ENCODE measurements around the gene PHRF1. TPM values are rescaled to one million over a fixed set of nuclear protein-coding genes. Genes with fewer than 3 reads are reported as not detected.

The PHRF1 gene
- total and polyA plus RNA-seq, 7 experiments from 2014 or later, result 6.2 to 55.2 (median 47.5) TPM

GRCh38 chr11:606245-606644 lies 30.0 kb downstream of the PHRF1 start:
- intact Hi-C loops (cut with micrococcal nuclease), result no loop called here
- Histone ChIP-seq H3K4me1 (ENCODE audit: control insufficient read depth in 2 of 2, insufficient read depth in 2 of 2, low read length in 2 of 2) (no peaks in the 10 kb centered on the region), H3K36me3 (ENCODE audit: control insufficient read depth in 2 of 3, insufficient read depth in 3 of 3, low read length in 3 of 3) (peaks cover 0 to 98% (median 32%) of the 10 kb centered on the region in 3 experiments), H3K27me3 (ENCODE audit: control insufficient read depth in 2 of 2, insufficient read depth in 2 of 2, low read length in 2 of 2) (no peaks in the 10 kb centered on the region), H3K9me3 (ENCODE audit: control insufficient read depth in 2 of 3, low read length in 3 of 3) (no peaks in the 10 kb centered on the region), H3K4me3 (ENCODE audit: low read length) (no peak overlapping the region), H3K27ac (ENCODE audit: low read depth, low read length) (no peak overlapping the region)
- Mint-ChIP-seq H3K4me3 (no peak overlapping the region), H3K9me3 (no peaks in the 10 kb centered on the region), H3K27ac (no peak overlapping the region), H3K27me3 (no peaks in the 10 kb centered on the region), H3K4me1 (peaks cover 0 to 2% (median 0%) of the 10 kb centered on the region in 7 donors), H3K36me3 (peaks cover 3 to 30% (median 5%) of the 10 kb centered on the region in 5 donors)
- DNase-seq (no peak), ATAC-seq (no peak)
- POLR2A ChIA-PET, result no interaction called here
- CTCF ChIA-PET, result no interaction called here

- H3K27me3 ChIP-seq (ENCODE audit: control insufficient read depth in 2 of 2, insufficient read depth in 2 of 2, low read length in 2 of 2), result no peaks in the 10 kb centered on the region
- no peaks in the 10 kb centered on the region for H3K27me3 Mint-ChIP-seq
- peaks cover 0 to 5% (median 2%) of the 10 kb centered on the region in 7 donors for H3K4me1 Mint-ChIP-seq
- POLR2A ChIA-PET, result no interaction called here
- H3K36me3 ChIP-seq (ENCODE audit: control insufficient read depth in 2 of 3, insufficient read depth in 3 of 3, low read length in 3 of 3), result peaks cover 0 to 98% (median 35%) of the 10 kb centered on the region in 3 experiments
- intact Hi-C loops (cut with micrococcal nuclease), result no loop called here
- CTCF ChIA-PET, result no interaction called here
- peaks cover 0 to 22% (median 5%) of the 10 kb centered on the region in 5 donors for H3K36me3 Mint-ChIP-seq
- peak overlapping the region in 1 of 9 donors; percentile 42 for H3K27ac Mint-ChIP-seq
- H3K4me3 Mint-ChIP-seq, result no peak overlapping the region
- ATAC-seq (no peak), DNase-seq (no peak)
- no peaks in the 10 kb centered on the region for H3K9me3 ChIP-seq (ENCODE audit: control insufficient read depth in 2 of 3, low read length in 3 of 3)
- no peaks in the 10 kb centered on the region for H3K9me3 Mint-ChIP-seq
- H3K4me1 ChIP-seq (ENCODE audit: control insufficient read depth in 2 of 2, insufficient read depth in 2 of 2, low read length in 2 of 2), result no peaks in the 10 kb centered on the region
- no peak overlapping the region for H3K27ac ChIP-seq (ENCODE audit: low read depth, low read length)
- no peak overlapping the region for H3K4me3 ChIP-seq (ENCODE audit: low read length)
Measured at GRCh38 chr11:607020-607780, 30.9 kb downstream of the PHRF1 start.

- no peak for ATAC-seq
- Histone ChIP-seq H3K36me3 (ENCODE audit: control insufficient read depth in 2 of 3, insufficient read depth in 3 of 3, low read length in 3 of 3) (peaks cover 0 to 98% (median 39%) of the 10 kb centered on the region in 3 experiments), H3K27me3 (ENCODE audit: control insufficient read depth in 2 of 2, insufficient read depth in 2 of 2, low read length in 2 of 2) (no peaks in the 10 kb centered on the region), H3K4me3 (ENCODE audit: low read length) (no peak overlapping the region), H3K27ac (ENCODE audit: low read depth, low read length) (no peak overlapping the region), H3K9me3 (ENCODE audit: control insufficient read depth in 2 of 3, low read length in 3 of 3) (no peaks in the 10 kb centered on the region), H3K4me1 (ENCODE audit: control insufficient read depth in 2 of 2, insufficient read depth in 2 of 2, low read length in 2 of 2) (peaks cover 0 to 2% of the 10 kb centered on the region in 2 donors)
- Mint-ChIP-seq H3K9me3 (no peaks in the 10 kb centered on the region), H3K27ac (peak overlapping the region in 3 of 9 donors; percentile 18 to 83 (median 56)), H3K27me3 (no peaks in the 10 kb centered on the region), H3K4me1 (peaks cover 0 to 9% (median 5%) of the 10 kb centered on the region in 7 donors), H3K36me3 (peaks cover 0 to 21% (median 5%) of the 10 kb centered on the region in 5 donors), H3K4me3 (no peak overlapping the region)
- POLR2A ChIA-PET, result interaction anchor here (0.6 to 1.1 kb wide), 2 partner anchors 50 to 351 kb away, joined by 4 to 6 read pairs; no protein-coding TSS in a partner anchor
- CTCF ChIA-PET, result interaction anchor here (1.0 kb wide), 1 partner anchor 54 kb away, joined by 3 read pairs; no protein-coding TSS in a partner anchor
- intact Hi-C loops (cut with micrococcal nuclease), result no loop called here
- DNase-seq, result no peak
Measured at GRCh38 chr11:607971-608659, 31.8 kb downstream of the PHRF1 start.

GRCh38 chr11:608791-609251 lies 32.6 kb downstream of the PHRF1 start:
- peak overlapping the region in 2 of 9 donors; percentile 56 to 83 for H3K27ac Mint-ChIP-seq
- H3K27me3 Mint-ChIP-seq, result no peaks in the 10 kb centered on the region
- H3K4me3 Mint-ChIP-seq, result no peak overlapping the region
- DNase-seq (peak in 1 of 9 donors; percentile 22), ATAC-seq (no peak)
- no peak overlapping the region for H3K27ac ChIP-seq (ENCODE audit: low read depth, low read length)
- H3K9me3 ChIP-seq (ENCODE audit: control insufficient read depth in 2 of 3, low read length in 3 of 3), result no peaks in the 10 kb centered on the region
- ChIA-PET CTCF (interaction anchor here (1.0 kb wide), 1 partner anchor 53 kb away, joined by 3 read pairs; no protein-coding TSS in a partner anchor), POLR2A (interaction anchor here (0.6 to 1.1 kb wide), 2 partner anchors 51 to 352 kb away, joined by 4 to 6 read pairs; no protein-coding TSS in a partner anchor)
- intact Hi-C loops (cut with micrococcal nuclease), result no loop called here
- no peak overlapping the region for H3K4me3 ChIP-seq (ENCODE audit: low read length)
- H3K4me1 ChIP-seq (ENCODE audit: control insufficient read depth in 2 of 2, insufficient read depth in 2 of 2, low read length in 2 of 2), result peaks cover 2 to 8% of the 10 kb centered on the region in 2 donors
- H3K4me1 Mint-ChIP-seq, result peaks cover 0 to 9% (median 5%) of the 10 kb centered on the region in 7 donors
- H3K36me3 Mint-ChIP-seq, result peaks cover 0 to 20% (median 5%) of the 10 kb centered on the region in 5 donors
- H3K9me3 Mint-ChIP-seq, result no peaks in the 10 kb centered on the region
- H3K27me3 ChIP-seq (ENCODE audit: control insufficient read depth in 2 of 2, insufficient read depth in 2 of 2, low read length in 2 of 2), result no peaks in the 10 kb centered on the region
- H3K36me3 ChIP-seq (ENCODE audit: control insufficient read depth in 2 of 3, insufficient read depth in 3 of 3, low read length in 3 of 3), result peaks cover 0 to 95% (median 37%) of the 10 kb centered on the region in 3 experiments

- H3K27me3 Mint-ChIP-seq, result no peaks in the 10 kb centered on the region
- no peak for ATAC-seq
- peak in 1 of 9 donors; percentile 21 for DNase-seq
- peaks cover 0 to 12% (median 8%) of the 10 kb centered on the region in 7 donors for H3K4me1 Mint-ChIP-seq
- POLR2A ChIA-PET, result no interaction called here
- peaks cover 0 to 16% (median 5%) of the 10 kb centered on the region in 5 donors for H3K36me3 Mint-ChIP-seq
- H3K27ac ChIP-seq (ENCODE audit: low read depth, low read length), result no peak overlapping the region
- no peak overlapping the region for H3K4me3 Mint-ChIP-seq
- H3K9me3 Mint-ChIP-seq, result no peaks in the 10 kb centered on the region
- no peak overlapping the region for H3K27ac Mint-ChIP-seq
- H3K36me3 ChIP-seq (ENCODE audit: control insufficient read depth in 2 of 3, insufficient read depth in 3 of 3, low read length in 3 of 3), result peaks cover 0 to 90% (median 35%) of the 10 kb centered on the region in 3 experiments
- CTCF ChIA-PET, result no interaction called here
- peaks cover 7 to 13% of the 10 kb centered on the region in 2 donors for H3K4me1 ChIP-seq (ENCODE audit: control insufficient read depth in 2 of 2, insufficient read depth in 2 of 2, low read length in 2 of 2)
- H3K9me3 ChIP-seq (ENCODE audit: control insufficient read depth in 2 of 3, low read length in 3 of 3), result no peaks in the 10 kb centered on the region
- no peak overlapping the region for H3K4me3 ChIP-seq (ENCODE audit: low read length)
- intact Hi-C loops (cut with micrococcal nuclease), result no loop called here
- no peaks in the 10 kb centered on the region for H3K27me3 ChIP-seq (ENCODE audit: control insufficient read depth in 2 of 2, insufficient read depth in 2 of 2, low read length in 2 of 2)
Measured at GRCh38 chr11:609341-609811, 33.1 kb downstream of the PHRF1 start.

- H3K36me3 Mint-ChIP-seq, result peaks cover 0 to 16% (median 5%) of the 10 kb centered on the region in 5 donors
- no peak overlapping the region for H3K4me3 Mint-ChIP-seq
- intact Hi-C loops (cut with micrococcal nuclease), result no loop called here
- peak overlapping the region in 4 of 9 donors; percentile 58 to 91 (median 78) for H3K27ac Mint-ChIP-seq
- Histone ChIP-seq H3K27me3 (ENCODE audit: control insufficient read depth in 2 of 2, insufficient read depth in 2 of 2, low read length in 2 of 2) (no peaks in the 10 kb centered on the region), H3K36me3 (ENCODE audit: control insufficient read depth in 2 of 3, insufficient read depth in 3 of 3, low read length in 3 of 3) (peaks cover 0 to 82% (median 34%) of the 10 kb centered on the region in 3 experiments), H3K9me3 (ENCODE audit: control insufficient read depth in 2 of 3, low read length in 3 of 3) (no peaks in the 10 kb centered on the region), H3K27ac (ENCODE audit: low read depth, low read length) (peak overlapping the region; percentile 28), H3K4me3 (ENCODE audit: low read length) (no peak overlapping the region), H3K4me1 (ENCODE audit: control insufficient read depth in 2 of 2, insufficient read depth in 2 of 2, low read length in 2 of 2) (peaks cover 8 to 22% of the 10 kb centered on the region in 2 donors)
- no peaks in the 10 kb centered on the region for H3K27me3 Mint-ChIP-seq
- H3K9me3 Mint-ChIP-seq, result peaks cover 0 to under 1% (median 0%) of the 10 kb centered on the region in 11 donors
- ATAC-seq (no peak), DNase-seq (peak in 1 of 9 donors; percentile 22)
- POLR2A ChIA-PET, result no interaction called here
- peaks cover 0 to 14% (median 10%) of the 10 kb centered on the region in 7 donors for H3K4me1 Mint-ChIP-seq
- CTCF ChIA-PET, result no interaction called here
Measured at GRCh38 chr11:610146-610801, 34.0 kb downstream of the PHRF1 start.
